ENCODE measurements around the gene SAC3D1.

The SAC3D1 gene

DNA sequence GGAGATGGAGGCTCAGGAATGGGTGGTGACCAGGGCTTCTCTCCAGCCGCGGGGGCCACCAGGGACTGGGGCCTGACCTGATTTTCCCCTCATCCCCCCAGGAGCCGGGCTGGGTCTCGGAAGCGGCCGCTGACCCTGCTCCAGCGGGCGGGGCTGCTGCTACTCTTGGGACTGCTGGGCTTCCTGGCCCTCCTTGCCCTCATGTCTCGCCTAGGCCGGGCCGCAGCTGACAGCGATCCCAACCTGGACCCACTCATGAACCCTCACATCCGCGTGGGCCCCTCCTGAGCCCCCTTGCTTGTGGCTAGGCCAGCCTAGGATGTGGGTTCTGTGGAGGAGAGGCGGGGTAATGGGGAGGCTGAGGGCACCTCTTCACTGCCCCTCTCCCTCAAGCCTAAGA lies 46.8 kb downstream of the SAC3D1 start:
- DNase-seq (ENCODE audit: low read depth in 2 of 2), result no peak

GRCh38 chr11:65089621-65090020 lies 48.6 kb downstream of the SAC3D1 start:
- DNase-seq (ENCODE audit: low read depth in 2 of 2), result no peak

DNA sequence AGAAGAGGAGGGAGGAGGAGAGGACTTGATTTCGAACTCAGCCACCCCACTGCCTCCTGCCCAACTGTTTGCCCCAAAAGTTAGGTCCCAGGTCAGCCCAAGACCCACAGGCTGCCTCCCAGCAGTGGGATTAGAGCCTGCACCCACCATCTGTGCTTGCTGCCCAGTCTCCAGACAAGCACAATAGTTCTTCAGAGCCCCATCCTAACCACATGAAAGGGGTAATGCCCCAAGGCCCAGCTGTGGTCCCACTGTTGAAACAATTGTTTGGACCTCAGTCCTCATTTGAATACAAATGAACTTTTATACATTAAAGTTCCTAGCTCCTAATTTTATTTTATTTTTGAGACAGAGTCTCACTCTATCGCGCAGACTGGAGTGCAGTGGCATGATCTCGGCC lies 49.6 kb downstream of the SAC3D1 start:
- DNase-seq (ENCODE audit: low read depth in 2 of 2), result no peak
